RWPE1 (cell line): ENCODE data around the gene CMYA5.

Experiments used
- CTCF ChIA-PET: fragments of 350-600 bp; sonication (Branson Sonifier 250); formaldehyde crosslinking; extraction: SDS; loops from one replicate; lab custom pipeline; 2021; lab: Yijun Ruan, JAX
- POLR2A ChIA-PET: fragments of 400-600 bp; formaldehyde crosslinking; extraction: SDS; loops from one replicate; lab custom pipeline; 2020; ENCODE audit warnings: antibody characterized with exemption; ENCODE audit not compliant: low non-redundant PET; lab: Yijun Ruan, JAX
- DNase-seq: peaks from one replicate; pipeline ENCODE4 v3.0.0; 2012; ENCODE audit warnings: low spot score
- H3K27ac ChIP-seq: fragments of 450-650 bp; 2 replicates; pipeline ENCODE4 v1.5.1; 2017
- TF ChIP-seq, protein P1 (sequence below): fragments of 450-650 bp; conservative IDR thresholded peaks from 2 replicates; pipeline ENCODE4 v1.5.1; 2017; ENCODE audit warnings: low read depth, mild to moderate bottlenecking

CMYA5 gene

DNA sequence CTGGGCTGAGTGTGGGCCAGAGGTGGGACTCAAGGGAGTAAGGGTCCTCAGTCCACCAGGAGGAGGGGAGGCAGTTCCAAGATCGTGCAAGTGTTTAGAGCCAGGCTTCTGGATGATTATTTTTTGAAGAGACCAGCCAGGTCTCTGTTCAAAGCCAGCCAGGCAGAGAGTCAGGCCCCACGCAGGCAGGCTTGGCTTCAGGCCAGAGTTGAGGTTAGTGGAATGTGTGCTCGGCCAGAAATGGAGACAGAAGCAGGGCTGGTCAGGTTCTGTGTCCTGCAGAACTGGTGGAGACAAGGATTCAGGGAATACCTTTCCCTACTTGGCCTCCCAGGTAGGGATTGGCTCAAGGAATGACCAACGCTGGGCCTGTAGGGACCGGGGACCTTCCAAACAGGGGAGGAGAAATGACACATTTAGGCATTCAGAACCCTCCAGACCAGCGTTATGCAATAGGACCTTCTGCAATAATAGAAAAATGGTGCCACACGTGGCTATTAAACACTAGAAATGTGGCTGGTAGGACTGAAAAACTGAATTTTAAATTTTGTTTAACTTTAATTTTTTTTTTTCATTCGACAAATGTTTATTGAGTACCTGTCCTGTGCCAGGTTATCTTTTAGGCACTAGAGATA, 106.2 kb downstream of the CMYA5 start:
- CTCF ChIA-PET, result no interaction called here
- TF ChIP-seq, protein P1, sequence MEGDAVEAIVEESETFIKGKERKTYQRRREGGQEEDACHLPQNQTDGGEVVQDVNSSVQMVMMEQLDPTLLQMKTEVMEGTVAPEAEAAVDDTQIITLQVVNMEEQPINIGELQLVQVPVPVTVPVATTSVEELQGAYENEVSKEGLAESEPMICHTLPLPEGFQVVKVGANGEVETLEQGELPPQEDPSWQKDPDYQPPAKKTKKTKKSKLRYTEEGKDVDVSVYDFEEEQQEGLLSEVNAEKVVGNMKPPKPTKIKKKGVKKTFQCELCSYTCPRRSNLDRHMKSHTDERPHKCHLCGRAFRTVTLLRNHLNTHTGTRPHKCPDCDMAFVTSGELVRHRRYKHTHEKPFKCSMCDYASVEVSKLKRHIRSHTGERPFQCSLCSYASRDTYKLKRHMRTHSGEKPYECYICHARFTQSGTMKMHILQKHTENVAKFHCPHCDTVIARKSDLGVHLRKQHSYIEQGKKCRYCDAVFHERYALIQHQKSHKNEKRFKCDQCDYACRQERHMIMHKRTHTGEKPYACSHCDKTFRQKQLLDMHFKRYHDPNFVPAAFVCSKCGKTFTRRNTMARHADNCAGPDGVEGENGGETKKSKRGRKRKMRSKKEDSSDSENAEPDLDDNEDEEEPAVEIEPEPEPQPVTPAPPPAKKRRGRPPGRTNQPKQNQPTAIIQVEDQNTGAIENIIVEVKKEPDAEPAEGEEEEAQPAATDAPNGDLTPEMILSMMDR, result no peak
- DNase-seq, result no peak
- H3K27ac ChIP-seq, result no peak overlapping the region
- POLR2A ChIA-PET, result no interaction called here

DNA sequence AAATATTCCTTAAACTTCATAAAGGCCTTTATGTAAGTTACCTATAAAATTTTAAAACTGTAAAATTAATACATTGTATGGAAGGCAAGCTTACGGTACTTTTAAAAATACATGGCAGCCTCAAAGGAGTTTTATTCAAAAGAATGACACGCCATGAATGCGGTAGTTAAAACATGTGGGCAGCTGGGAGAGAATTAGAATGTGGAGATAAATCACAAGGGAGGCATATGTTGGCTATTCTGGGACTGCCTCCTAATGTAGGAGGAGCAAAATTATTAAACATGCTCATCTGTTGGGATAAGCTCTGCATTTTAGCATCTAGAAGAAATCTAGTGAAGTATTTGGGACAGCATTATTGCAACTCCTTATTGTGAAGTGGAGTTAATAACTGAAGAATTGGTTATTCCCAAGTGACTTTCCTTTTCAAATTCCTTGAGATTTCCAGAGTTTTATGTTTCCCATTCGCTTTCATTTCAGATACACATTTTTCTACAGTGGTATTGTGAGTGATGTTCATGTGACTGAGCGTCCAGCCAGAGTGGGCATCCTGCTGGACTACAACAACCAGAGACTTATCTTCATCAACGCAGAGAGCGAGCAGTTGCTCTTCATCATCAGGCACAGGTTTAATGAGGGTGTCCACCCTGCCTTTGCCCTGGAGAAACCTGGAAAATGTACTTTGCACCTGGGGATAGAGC, 109.4 kb downstream of the CMYA5 start:
- CTCF ChIA-PET, result interaction anchor here (0.7 kb wide), 1 partner anchor 498 kb away, joined by 4 read pairs; no protein-coding TSS in a partner anchor
- POLR2A ChIA-PET, result no interaction called here
- no peak for DNase-seq
- H3K27ac ChIP-seq, result no peak overlapping the region
- TF ChIP-seq, protein P1, result no peak

DNA sequence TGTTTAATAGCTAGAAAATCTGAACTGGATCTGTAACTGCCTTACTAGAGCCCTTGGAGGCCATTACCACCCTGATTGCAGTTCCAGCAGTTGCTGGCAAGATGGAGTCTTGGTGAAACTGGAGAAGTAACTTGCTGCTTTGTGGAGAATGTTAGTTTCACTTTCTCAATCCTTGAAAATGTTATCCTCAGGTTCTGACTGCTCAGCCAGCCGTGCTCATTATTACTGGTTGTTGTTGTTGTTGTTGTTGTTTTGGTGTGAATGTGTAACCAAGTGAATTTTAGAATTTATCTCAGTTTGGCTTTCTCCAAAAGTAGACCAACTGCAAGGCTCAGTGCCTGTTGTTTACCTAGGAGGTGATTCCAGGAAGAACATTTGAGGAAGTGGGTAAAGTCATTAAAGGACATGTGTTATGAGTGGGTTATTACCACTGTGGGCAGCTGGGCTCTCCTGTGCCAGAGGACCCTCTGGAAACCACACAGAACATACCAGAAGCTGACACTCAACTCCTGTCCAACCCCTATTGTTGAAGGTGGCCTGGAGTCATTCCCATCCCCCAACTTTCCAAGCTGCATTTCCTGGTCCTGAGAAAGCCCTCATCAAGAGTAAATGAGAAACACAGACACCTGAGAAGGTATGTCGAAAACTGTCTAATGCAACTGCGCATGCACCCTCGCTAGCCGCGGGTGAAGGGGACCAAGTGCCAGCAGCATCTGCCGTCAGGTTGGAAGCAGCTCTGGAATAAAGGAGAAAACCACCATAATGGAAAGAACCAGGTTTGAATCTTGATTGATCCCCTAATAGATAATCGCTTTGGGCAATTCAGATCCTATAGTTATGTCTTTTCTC, 111.6 kb downstream of the CMYA5 start:
- no peak overlapping the region for H3K27ac ChIP-seq
- CTCF ChIA-PET, result interaction anchor here (1.1 kb wide), 1 partner anchor 57 kb away, joined by 3 read pairs; no protein-coding TSS in a partner anchor
- DNase-seq, result peak; percentile 22
- TF ChIP-seq, protein P1, result no peak
- POLR2A ChIA-PET, result interaction anchor here (0.7 kb wide), 1 partner anchor 18 kb away, joined by 4 read pairs; no protein-coding TSS in a partner anchor

DNA sequence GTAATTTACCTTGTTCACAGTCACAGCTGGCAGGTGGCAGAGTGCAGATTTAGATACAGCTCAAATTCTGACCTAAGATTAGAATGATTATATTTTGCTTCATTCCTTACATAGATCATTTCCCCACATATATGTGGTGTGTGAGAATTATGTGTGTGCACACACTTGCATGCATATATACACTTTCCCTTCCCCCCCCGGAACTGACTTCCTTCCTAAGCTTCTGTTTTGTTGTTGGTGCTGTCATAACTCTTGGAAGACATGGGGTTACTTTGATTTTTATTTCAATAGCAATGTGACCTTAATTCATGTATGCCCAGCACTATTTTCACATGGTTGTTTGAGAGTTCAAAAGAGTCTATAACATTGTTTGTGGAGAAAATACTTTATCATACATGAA, 112.8 kb downstream of the CMYA5 start:
- DNase-seq, result no peak
- TF ChIP-seq, protein P1, result no peak
- H3K27ac ChIP-seq, result no peak overlapping the region
- ChIA-PET CTCF (interaction anchor here (0.7 kb wide), 1 partner anchor 34 kb away, joined by 6 read pairs; no protein-coding TSS in a partner anchor), POLR2A (interaction anchor here (0.6 kb wide), 1 partner anchor 10 kb away, joined by 3 read pairs; no protein-coding TSS in a partner anchor)

DNA sequence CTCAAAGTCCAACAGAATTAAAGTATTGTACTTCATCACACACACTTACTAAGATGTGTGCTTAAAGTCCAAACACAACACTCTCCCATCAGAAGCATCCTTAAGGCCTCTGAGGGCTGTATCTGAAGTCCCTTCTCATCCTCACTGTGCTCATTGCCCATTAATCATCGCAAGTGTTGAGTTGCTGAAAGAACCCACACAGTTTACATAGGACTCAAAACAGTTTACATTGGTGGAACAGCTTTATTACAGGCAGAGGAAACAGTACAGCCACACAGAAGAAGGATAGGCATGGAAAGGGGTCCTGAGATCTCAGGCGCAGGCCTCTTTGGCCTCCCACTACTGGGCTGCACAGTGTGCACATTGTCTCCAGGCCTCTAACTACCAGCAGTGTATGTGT, 113.4 kb downstream of the CMYA5 start:
- TF ChIP-seq, protein P1, result no peak
- POLR2A ChIA-PET, result no interaction called here
- no peak for DNase-seq
- CTCF ChIA-PET, result interaction anchor here (0.5 kb wide), 1 partner anchor 42 kb away, joined by 3 read pairs; no protein-coding TSS in a partner anchor
- H3K27ac ChIP-seq, result no peak overlapping the region

DNA sequence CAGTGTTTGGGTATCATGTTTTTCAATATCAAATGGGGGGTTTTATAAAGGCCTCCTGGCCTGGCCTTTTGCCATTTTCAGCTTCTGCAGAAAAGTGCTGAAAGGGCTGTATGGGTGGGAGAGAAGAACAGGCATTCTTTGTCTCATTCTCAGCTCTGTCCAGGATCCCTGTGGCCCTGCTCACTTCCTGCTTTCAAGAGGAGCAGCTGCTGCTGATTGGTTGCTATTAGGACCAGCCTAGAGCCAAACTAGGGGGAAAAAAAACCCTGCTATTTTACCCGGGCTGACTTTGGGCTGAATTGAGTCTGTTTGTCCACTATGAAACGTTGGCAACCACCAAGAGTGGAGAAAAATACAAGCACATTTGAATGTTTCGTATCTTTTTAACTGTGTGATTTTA, 117.1 kb downstream of the CMYA5 start:
- ChIA-PET POLR2A (no interaction called here), CTCF (no interaction called here)
- no peak for DNase-seq
- H3K27ac ChIP-seq, result no peak overlapping the region
- TF ChIP-seq, protein P1, result no peak
